ENCODE results near the gene P4HA3.
A peak's percentile ranks its signal among the peaks of the same experiment; 100 is the strongest.

P4HA3 gene

DNA sequence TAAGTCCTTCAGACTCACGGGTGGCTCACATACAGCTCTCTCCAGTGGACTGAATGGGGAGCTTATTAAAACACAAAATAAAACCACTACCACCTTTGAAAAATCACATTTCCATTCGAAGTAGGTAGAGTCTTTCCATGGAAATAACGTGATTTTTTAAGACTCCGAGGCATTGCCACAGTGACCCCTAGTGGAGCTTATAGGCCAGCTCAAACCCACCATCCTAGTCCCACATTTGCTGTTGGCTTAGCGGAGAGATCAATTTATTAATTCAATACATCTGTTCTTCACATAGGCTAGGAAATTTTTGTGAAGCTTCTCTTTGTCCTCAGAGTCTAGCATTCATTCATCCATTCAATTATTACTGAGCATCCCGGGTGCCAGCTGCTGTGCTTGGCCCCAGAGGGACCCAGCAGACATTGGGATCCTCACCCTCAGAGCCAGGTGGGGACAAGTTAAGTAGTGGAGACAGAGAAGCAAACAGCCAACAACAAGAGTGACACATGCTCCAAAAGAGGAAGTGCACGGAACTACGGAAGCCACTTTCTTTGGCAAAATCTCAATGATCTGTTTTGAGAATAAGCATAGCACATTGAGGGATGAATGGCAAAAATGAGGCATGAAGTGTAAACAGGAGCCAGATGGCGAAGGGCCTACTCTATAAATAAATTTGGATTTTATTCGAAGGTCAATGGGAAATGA lies 10.2 kb upstream of the P4HA3 start:
- peak; percentile 49 for DNase-seq

GRCh38 chr11:74320538-74320937 lies 9.1 kb upstream of the P4HA3 start:
- in situ Hi-C loops (cut with HindIII; ENCODE audit: low pct_ligation_motif_present, low sequenced_read_pairs) = no loop called here
- DNase-seq = no peak
- TF ChIP-seq, protein P1, sequence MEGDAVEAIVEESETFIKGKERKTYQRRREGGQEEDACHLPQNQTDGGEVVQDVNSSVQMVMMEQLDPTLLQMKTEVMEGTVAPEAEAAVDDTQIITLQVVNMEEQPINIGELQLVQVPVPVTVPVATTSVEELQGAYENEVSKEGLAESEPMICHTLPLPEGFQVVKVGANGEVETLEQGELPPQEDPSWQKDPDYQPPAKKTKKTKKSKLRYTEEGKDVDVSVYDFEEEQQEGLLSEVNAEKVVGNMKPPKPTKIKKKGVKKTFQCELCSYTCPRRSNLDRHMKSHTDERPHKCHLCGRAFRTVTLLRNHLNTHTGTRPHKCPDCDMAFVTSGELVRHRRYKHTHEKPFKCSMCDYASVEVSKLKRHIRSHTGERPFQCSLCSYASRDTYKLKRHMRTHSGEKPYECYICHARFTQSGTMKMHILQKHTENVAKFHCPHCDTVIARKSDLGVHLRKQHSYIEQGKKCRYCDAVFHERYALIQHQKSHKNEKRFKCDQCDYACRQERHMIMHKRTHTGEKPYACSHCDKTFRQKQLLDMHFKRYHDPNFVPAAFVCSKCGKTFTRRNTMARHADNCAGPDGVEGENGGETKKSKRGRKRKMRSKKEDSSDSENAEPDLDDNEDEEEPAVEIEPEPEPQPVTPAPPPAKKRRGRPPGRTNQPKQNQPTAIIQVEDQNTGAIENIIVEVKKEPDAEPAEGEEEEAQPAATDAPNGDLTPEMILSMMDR (IDR thresholded peaks at IDR 0.05; ENCODE audit: low read depth, low read length, missing control alignments) = no peak
- Histone ChIP-seq H3K27ac (peak overlapping the region; percentile 10), H3K36me3 (replicated peaks) (no peaks in the 10 kb centered on the region), H3K4me3 (ENCODE audit: low read depth, low read length) (no peak overlapping the region), H3K27me3 (replicated peaks) (no peaks in the 10 kb centered on the region)

More for the DNA sequence above, 10.2 kb upstream of the P4HA3 start:
- Histone ChIP-seq H3K27me3 (replicated peaks) (no peaks in the 10 kb centered on the region), H3K27ac (no peak overlapping the region), H3K4me3 (ENCODE audit: low read depth, low read length) (no peak overlapping the region), H3K36me3 (replicated peaks) (no peaks in the 10 kb centered on the region)
- TF ChIP-seq, protein P1 (IDR thresholded peaks at IDR 0.05; ENCODE audit: low read depth, low read length, missing control alignments) = peak; percentile 84
- in situ Hi-C loops (cut with HindIII; ENCODE audit: low pct_ligation_motif_present, low sequenced_read_pairs) = no loop called here

DNA sequence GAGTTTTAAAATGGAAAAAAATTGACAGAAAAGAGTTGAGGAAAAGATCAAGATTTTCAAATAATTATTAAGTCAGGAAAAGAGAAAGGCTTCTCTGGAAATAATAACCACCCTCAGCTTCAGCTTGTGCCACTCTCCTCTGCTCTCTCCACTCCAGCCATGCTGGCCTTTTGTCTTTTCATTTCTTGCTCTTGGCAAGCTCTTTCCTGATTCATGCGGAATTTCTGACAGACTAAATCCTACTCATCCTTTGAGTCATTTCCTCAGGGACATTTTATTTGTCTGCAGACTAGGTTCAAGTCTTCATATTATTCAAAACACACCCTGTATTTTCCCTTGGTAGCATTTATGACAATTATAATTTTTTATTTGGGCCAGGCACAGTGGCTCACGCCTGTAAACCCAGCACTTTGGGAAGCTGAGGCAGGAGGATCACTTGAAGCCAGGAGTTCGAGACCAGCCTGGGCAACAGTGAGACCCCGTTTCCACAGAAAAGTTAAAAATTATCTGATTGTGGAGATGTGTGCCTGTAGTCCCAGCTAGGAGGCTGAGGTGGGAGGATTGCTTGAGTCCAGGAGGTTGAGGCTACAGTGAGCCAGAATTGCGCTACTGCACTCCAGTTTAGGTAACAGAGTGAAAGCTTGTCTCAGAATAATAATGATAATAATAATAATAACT lies 7.8 kb upstream of the P4HA3 start:
- Histone ChIP-seq H3K36me3 (replicated peaks) (no peaks in the 10 kb centered on the region), H3K4me3 (ENCODE audit: low read depth, low read length) (no peak overlapping the region), H3K27me3 (replicated peaks) (no peaks in the 10 kb centered on the region), H3K27ac (peak overlapping the region; percentile 90)
- in situ Hi-C loops (cut with HindIII; ENCODE audit: low pct_ligation_motif_present, low sequenced_read_pairs) = no loop called here
- TF ChIP-seq, protein P1 (IDR thresholded peaks at IDR 0.05; ENCODE audit: low read depth, low read length, missing control alignments) = no peak
- DNase-seq = peak; percentile 87

DNA sequence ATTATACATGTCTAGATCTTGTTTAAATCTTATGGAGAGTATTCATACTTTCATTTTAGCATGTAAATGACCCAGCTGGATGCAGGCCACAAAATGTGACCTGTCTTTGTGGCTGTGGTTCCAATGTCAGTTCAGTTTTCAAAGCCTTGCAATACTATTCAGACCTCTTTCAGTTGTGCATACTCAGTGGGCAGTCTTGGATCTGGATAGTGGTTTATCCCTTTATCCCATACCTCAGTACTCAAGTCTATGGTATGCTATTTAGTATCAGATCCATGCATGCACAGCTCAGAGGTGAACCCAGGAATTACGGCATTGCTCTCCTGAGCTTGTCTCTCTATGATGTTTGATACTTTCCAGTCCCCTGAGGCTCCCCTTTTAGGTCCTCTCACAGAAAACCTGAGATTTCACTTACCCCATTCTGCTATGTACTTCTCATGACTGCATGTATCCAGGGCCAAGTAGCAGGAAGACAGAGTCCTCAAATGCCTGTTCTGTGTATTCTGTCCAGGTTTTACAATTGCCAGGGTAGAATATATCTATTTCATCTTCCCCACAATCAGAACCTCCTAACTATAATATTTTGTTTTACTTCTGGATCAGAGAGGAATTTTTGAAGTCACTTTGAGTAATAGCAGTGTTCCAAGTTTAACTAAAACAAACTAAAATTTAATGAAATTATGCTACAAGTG lies 6.9 kb upstream of the P4HA3 start:
- in situ Hi-C loops (cut with HindIII; ENCODE audit: low pct_ligation_motif_present, low sequenced_read_pairs) = no loop called here
- Histone ChIP-seq H3K36me3 (replicated peaks) (no peaks in the 10 kb centered on the region), H3K27ac (peak overlapping the region; percentile 90), H3K4me3 (ENCODE audit: low read depth, low read length) (no peak overlapping the region), H3K27me3 (replicated peaks) (no peaks in the 10 kb centered on the region)
- TF ChIP-seq, protein P1 (IDR thresholded peaks at IDR 0.05; ENCODE audit: low read depth, low read length, missing control alignments) = peak; percentile 40
- peak; percentile 64 for DNase-seq

- Histone ChIP-seq H3K27me3 (replicated peaks) (no peaks in the 10 kb centered on the region), H3K36me3 (replicated peaks) (no peaks in the 10 kb centered on the region), H3K27ac (peak overlapping the region; percentile 90), H3K4me3 (ENCODE audit: low read depth, low read length) (no peak overlapping the region)
- TF ChIP-seq, protein P1 (IDR thresholded peaks at IDR 0.05; ENCODE audit: low read depth, low read length, missing control alignments) = no peak
- in situ Hi-C loops (cut with HindIII; ENCODE audit: low pct_ligation_motif_present, low sequenced_read_pairs) = no loop called here
- DNase-seq = peak; percentile 29
These were observed 5.5 kb upstream of the P4HA3 start for GRCh38 chr11:74316772-74317505.

All from brain microvascular endothelial cell (primary cell).